Pancreas (tissue), 10 donors: ENCODE results near the gene RSU1. TPM values are rescaled to one million over a fixed set of nuclear protein-coding genes. Genes with fewer than 3 reads are reported as not detected.

Experiments
- ATAC-seq, 4 donors: fragments of 200-7000 bp; cut with Tn5 transposase; one replicate each; pipeline versions ENCODE4 v1.8.0 to v1.9.1; 2020; ENCODE audit warnings: mild to moderate bottlenecking in 4 of 4, moderate library complexity in 4 of 4
- DNase-seq, 6 donors: peaks; one replicate each; pipeline ENCODE4 v3.0.0-alpha.2; 2020
- FAIRE-seq: peaks from 2 replicates; lab custom pipeline; 2012; peaks lifted over from hg19 to GRCh38; lab: Jason Lieb, UNC
- H3K27ac ChIP-seq, 4 donors: fragments of 200-600 bp; sonication (generic); 1 replicate in 3 of 4; 2 replicates in 1 of 4; pipeline versions ENCODE4 v1.5.0 to v1.8.0; 2020
- H3K27me3 ChIP-seq, 4 donors: fragments of 200-600 bp; one replicate each; pipeline ENCODE4 v1.8.0; 2021
- H3K36me3 ChIP-seq, 3 donors: fragments of 200-600 bp; sonication (generic) in 1 of 3; one replicate each; pipeline versions ENCODE4 v1.5.0 to v1.8.0; 2020 to 2021
- H3K4me1 ChIP-seq, 3 donors: fragments of 200-600 bp; one replicate each; pipeline ENCODE4 v1.8.0; 2021
- H3K4me3 ChIP-seq, 4 donors: fragments of 200-600 bp; sonication (generic) in 2 of 4; one replicate each; pipeline versions ENCODE4 v1.5.0 to v1.8.0; 2020 to 2021
- H3K9me3 ChIP-seq, 4 donors: fragments of 200-600 bp; one replicate each; pipeline ENCODE4 v1.8.0; 2021
- CTCF ChIP-seq, 4 donors: fragments of 200-600 bp; sonication (generic) in 3 of 4; IDR thresholded peaks; one replicate each; pipeline versions ENCODE4 v1.5.0 to v1.8.0; 2021; ENCODE audit warnings: antibody characterized with exemption in 4 of 4
- WGBS, 2 donors: extraction: QIAGEN DNeasy Blood & Tissue Kit; methylation state at CpG; one replicate each; pipeline ENCODE4 v1.1.7; 2013; 5-methylcytosine and 5-hydroxymethylcytosine counted together
- intact Hi-C, 3 donors: fragments of 100-400 bp; cut with DNase I; formaldehyde crosslinking; loops; one replicate each; pipeline versions ENCODE4 v1.11.1 to v1.14.2; 2022
- polyA plus RNA-seq, 2 donors: library from polyadenylated mRNA; stranded (reverse); fragments of 200-250 nt; gene quantifications; one replicate each; pipeline ENCODE4 v1.2.3, GENCODE V29; 2013
- total RNA-seq, 6 donors: library from RNA; stranded (reverse); fragmentation: NEBNext Ultra II Directional in 4 of 6; extraction: Animal tissue kit (Norgen Biotek cat#: 25700) in 4 of 6; gene quantifications; one replicate each; pipeline versions ENCODE4 v1.2.1 to v1.2.4, GENCODE V29; 2021 to 2023
- donor health status: healthy with polysubstance abuse.
- donor health status: DM: no; HTN: no; CAD: no; lungs with moderate emphysema.
- donor health status: DM: no; HTN: no; CAD: no.
- donor health status: control.
- donor health status: control.
- donor health status: Bipolar disorder and iron deficiency.
- donor health status: DM: yes; HTN: yes; CAD: no.
- donor health status: DM: no; HTN: no; CAD: no.
- donor health status: DM: no; HTN: no; CAD: no.
- donor health status: DM: yes; HTN: yes; CAD: no.

The RSU1 gene
- total and polyA plus RNA-seq, 8 donors, result 14.7 to 42.3 (median 29.6) TPM

DNA sequence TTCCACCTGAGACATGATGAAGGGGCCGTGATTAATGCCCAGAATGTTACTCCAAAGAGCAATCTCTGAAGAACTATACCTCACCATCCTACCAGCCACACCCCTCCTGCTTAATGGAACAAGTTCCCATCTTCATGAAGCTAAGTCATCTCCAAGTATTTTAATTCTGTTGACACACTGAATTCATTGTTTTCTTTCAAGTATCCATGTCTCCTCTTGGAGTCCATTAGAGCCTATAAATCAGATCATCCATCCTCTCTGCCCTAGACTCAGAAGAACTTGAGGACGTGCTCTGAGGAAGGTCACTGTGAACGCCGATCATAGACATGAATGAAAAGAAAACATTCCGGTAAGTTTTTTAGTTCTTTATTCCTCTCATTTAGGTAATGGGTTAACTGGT lies 126.8 kb downstream of the RSU1 start:
- intact Hi-C loops, result no loop called here
- Histone ChIP-seq H3K36me3 (no peaks in the 10 kb centered on the region), H3K27ac (no peak overlapping the region), H3K9me3 (no peaks in the 10 kb centered on the region), H3K4me3 (no peak overlapping the region), H3K27me3 (no peaks in the 10 kb centered on the region), H3K4me1 (no peaks in the 10 kb centered on the region)
- ATAC-seq (no peak), DNase-seq (no peak), FAIRE-seq (no peak)
- TF ChIP-seq CTCF (IDR thresholded peaks at IDR 0.05), result no peak
- WGBS, 2 donors, result 90 to 93% methylated on average over 5 of the region's 5 CpGs

DNA sequence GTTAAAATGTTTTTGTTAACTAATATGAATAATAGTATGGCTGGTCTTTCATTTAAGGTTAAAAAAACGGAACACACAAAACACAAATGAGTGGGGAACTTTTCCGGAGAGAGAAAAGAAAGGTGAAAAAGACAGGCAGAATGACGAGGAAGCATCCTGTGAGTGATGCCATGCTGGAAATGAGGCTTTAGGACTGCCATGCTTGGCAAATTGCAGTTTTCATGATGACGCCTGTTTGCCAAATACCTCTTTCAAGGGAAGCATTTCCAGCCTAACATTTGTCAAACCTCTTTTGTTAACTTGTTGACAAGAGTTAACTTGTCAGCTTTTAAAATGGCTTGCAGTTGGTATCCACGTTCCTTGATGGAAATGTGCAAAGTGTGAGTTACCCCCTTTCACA lies 127.5 kb downstream of the RSU1 start:
- TF ChIP-seq CTCF (IDR thresholded peaks at IDR 0.05), result no peak
- ATAC-seq, result no peak
- no peaks in the 10 kb centered on the region for H3K4me1 ChIP-seq

GRCh38 chr10:16689227-16689626 lies 128.0 kb downstream of the RSU1 start:
- TF ChIP-seq CTCF (IDR thresholded peaks at IDR 0.05), result no peak
- WGBS, 2 donors, result 65% methylated on average over 1 of the region's 1 CpG
- no peak for FAIRE-seq

More for the DNA sequence above, 127.5 kb downstream of the RSU1 start:
- DNase-seq (no peak), FAIRE-seq (no peak)
- Histone ChIP-seq H3K36me3 (no peaks in the 10 kb centered on the region), H3K4me3 (no peak overlapping the region), H3K9me3 (no peaks in the 10 kb centered on the region), H3K27me3 (no peaks in the 10 kb centered on the region), H3K27ac (no peak overlapping the region)
- intact Hi-C loops, result no loop called here
- WGBS, 2 donors, result 82 to 83% methylated on average over 5 of the region's 5 CpGs

GRCh38 chr10:16686054-16686902 lies 130.9 kb downstream of the RSU1 start:
- Histone ChIP-seq H3K4me1 (no peaks in the 10 kb centered on the region), H3K36me3 (no peaks in the 10 kb centered on the region), H3K9me3 (no peaks in the 10 kb centered on the region), H3K27ac (no peak overlapping the region), H3K4me3 (no peak overlapping the region), H3K27me3 (no peaks in the 10 kb centered on the region)
- FAIRE-seq (no peak), ATAC-seq (no peak), DNase-seq (no peak)
- no peak for TF ChIP-seq CTCF (IDR thresholded peaks at IDR 0.05)
- 37 to 71% methylated on average over 2 of the region's 2 CpGs for WGBS, 2 donors
- intact Hi-C loops, result no loop called here

More at GRCh38 chr10:16689227-16689626, 128.0 kb downstream of the RSU1 start:
- Histone ChIP-seq H3K4me3 (no peak overlapping the region), H3K27ac (no peak overlapping the region), H3K27me3 (no peaks in the 10 kb centered on the region), H3K36me3 (no peaks in the 10 kb centered on the region), H3K9me3 (no peaks in the 10 kb centered on the region), H3K4me1 (no peaks in the 10 kb centered on the region)
- ATAC-seq (no peak), DNase-seq (no peak)
- intact Hi-C loops, result no loop called here

GRCh38 chr10:16685551-16685950 lies 131.7 kb downstream of the RSU1 start:
- Histone ChIP-seq H3K9me3 (no peaks in the 10 kb centered on the region), H3K4me3 (no peak overlapping the region), H3K27me3 (no peaks in the 10 kb centered on the region), H3K4me1 (no peaks in the 10 kb centered on the region), H3K36me3 (no peaks in the 10 kb centered on the region), H3K27ac (no peak overlapping the region)
- ATAC-seq (no peak), DNase-seq (no peak), FAIRE-seq (no peak)
- 81 to 87% methylated on average over 6 of the region's 6 CpGs for WGBS, 2 donors
- intact Hi-C loops, result no loop called here
- no peak for TF ChIP-seq CTCF (IDR thresholded peaks at IDR 0.05)
